SK-N-MC (cell line): Measurements from ENCODE around the gene GTF2IRD2.
"Not testable (repeated sequence)": the region's sequence is repeated elsewhere in the genome, so short reads cannot be mapped to it uniquely, and the experiment has no call there.

Experiments used
- DNase-seq: peaks from one replicate; pipeline ENCODE4 v3.0.0-alpha.2; 2011; ENCODE audit warnings: low read depth, low spot score
- H3K27ac ChIP-seq: fragments of 200-600 bp; sonication (generic); 2 replicates; pipeline ENCODE4 v1.5.1; 2016; ENCODE audit warnings: mixed run types
- H3K36me3 ChIP-seq: fragments of 200-600 bp; sonication (generic); 2 replicates; pipeline ENCODE4 v1.6.1; 2017; ENCODE audit warnings: antibody characterized with exemption, low read length, mixed read lengths; ENCODE audit not compliant: insufficient read depth
- H3K4me3 ChIP-seq: fragments of 200-600 bp; sonication (generic); 2 replicates; pipeline ENCODE4 v1.5.1; 2016
- H3K9ac ChIP-seq: fragments of 200-600 bp; sonication (generic); 2 replicates; pipeline ENCODE4 v1.8.0; 2017; ENCODE audit warnings: mixed run types, mixed read lengths; ENCODE audit not compliant: insufficient read length
- H3K9me3 ChIP-seq: fragments of 200-600 bp; sonication (generic); 2 replicates; pipeline ENCODE4 v1.6.1; 2017; ENCODE audit warnings: low read depth, mild to moderate bottlenecking, antibody characterized with exemption, low read length, moderate library complexity, mixed read lengths

The GTF2IRD2 gene

DNA sequence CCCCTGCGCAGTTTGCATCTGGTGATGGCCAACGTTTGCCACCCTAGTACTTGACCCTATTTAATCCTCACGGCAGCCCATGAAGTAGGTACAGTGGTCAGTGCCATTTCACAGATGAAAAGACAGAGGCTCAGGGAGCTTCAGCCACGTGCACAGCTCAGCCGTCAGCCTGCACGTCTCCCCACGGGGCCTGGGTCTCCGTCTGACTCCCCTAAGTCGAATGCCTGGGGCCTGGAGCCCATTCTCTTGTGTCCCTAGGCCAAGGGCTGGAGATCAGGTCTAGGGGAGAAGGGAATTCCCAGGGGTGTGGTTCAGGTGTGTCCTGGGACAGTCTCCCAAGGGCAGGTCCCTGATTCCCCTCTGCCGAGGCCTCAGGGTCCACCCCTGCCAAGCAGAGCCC is 84.4 kb downstream of the GTF2IRD2 start:
- DNase-seq, H3K4me3 ChIP-seq, H3K36me3 ChIP-seq, H3K9me3 ChIP-seq, H3K9ac ChIP-seq, H3K27ac ChIP-seq: not testable (repeated sequence)

- H3K36me3 ChIP-seq, DNase-seq, H3K9ac ChIP-seq, H3K9me3 ChIP-seq, H3K27ac ChIP-seq, H3K4me3 ChIP-seq: not testable (repeated sequence)
These were observed 84.9 kb downstream of the GTF2IRD2 start for GRCh38 chr7:74766509-74766908.

DNA sequence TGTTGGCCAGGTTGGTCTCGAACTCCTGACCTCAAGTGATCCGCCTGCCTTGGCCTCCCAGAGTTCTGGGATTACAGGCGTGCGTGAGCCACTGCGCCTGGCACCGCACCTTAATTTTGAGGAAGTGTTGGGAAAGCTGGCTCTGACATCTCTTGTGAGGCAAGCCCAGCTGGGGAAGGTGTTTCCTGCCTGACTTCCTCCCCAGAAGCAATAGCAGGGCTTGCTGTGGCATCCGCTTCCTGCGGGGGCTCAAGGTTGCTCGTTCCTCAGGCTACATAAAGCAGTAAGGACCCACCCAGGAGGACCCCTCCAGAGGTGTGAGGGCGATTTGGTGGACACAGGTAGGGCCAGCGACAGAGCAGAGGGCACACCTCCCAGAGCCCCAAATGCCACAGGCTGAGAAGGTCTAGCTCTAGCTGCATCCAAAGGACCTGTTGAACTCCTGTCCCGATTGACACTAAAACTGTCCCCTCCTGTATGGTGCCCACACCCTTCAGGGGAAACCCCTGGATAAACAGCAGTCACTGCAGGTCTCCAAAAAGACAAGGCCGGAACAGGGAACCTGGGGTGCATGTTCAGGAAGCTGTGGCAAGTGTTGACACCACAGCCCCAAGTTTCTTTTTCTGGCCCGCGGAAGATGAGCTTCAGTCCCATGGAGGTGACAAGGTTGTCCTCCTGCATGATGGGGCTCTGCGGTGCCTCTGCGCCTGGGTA is 86.0 kb downstream of the GTF2IRD2 start:
- not testable (repeated sequence) for H3K36me3 ChIP-seq, DNase-seq, H3K9me3 ChIP-seq, H3K27ac ChIP-seq, H3K4me3 ChIP-seq, H3K9ac ChIP-seq

DNA sequence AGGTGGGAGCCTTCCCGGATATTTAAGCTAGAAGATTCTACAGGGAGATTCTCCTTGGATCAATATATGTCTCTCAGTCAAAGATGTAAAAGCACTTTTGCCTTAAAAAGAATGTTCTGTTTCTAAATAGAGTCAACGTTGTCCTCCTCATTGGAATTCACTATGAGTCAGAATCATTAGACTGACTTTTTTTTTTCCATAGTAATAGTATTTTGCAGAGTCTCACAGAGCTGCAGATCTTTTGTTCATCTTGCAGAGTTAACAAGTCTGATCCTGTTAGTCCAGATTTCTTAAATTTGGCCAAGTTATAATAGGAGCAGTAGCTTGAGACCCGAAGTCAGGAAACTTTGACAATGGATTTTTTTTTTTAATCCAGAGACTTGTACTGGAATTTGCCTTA is 92.4 kb downstream of the GTF2IRD2 start:
- not testable (repeated sequence) for DNase-seq, H3K9me3 ChIP-seq, H3K36me3 ChIP-seq, H3K4me3 ChIP-seq, H3K9ac ChIP-seq, H3K27ac ChIP-seq

DNA sequence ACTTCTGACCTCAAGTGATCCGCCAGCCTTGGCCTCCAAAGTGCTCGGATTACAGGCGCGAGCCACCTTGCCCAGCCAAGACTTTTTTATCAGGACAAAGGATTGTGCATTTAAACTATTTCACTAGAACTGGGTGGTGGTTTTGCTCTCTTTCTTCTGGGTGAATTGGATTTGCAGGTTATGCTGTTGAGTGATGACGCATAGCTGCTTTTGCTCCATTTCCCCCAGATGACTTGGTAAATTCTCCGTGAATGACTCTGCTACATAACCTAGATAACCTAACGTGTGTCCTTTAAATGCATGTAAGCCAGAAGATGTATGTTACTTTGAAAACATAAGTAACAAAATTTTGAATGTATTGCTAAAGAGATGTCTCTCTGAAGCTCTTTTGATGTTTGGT is 93.1 kb downstream of the GTF2IRD2 start:
- not testable (repeated sequence) for H3K36me3 ChIP-seq, H3K4me3 ChIP-seq, H3K27ac ChIP-seq, H3K9me3 ChIP-seq, DNase-seq, H3K9ac ChIP-seq

GRCh38 chr7:74756673-74757072 is 94.7 kb downstream of the GTF2IRD2 start:
- not testable (repeated sequence) for DNase-seq, H3K27ac ChIP-seq, H3K9ac ChIP-seq, H3K36me3 ChIP-seq, H3K9me3 ChIP-seq, H3K4me3 ChIP-seq

- not testable (repeated sequence) for DNase-seq, H3K9me3 ChIP-seq
These were observed 97.4 kb downstream of the GTF2IRD2 start for GRCh38 chr7:74753921-74754482.

More at GRCh38 chr7:74753921-74754482, 97.4 kb downstream of the GTF2IRD2 start:
- not testable (repeated sequence) for H3K9ac ChIP-seq, H3K36me3 ChIP-seq, H3K27ac ChIP-seq, H3K4me3 ChIP-seq
